GM12878 (cell line): Measurements from ENCODE around the gene NFYC. TPM values are rescaled to one million over a fixed set of nuclear protein-coding genes. Genes with fewer than 3 reads are reported as not detected.

Experiments used
- ATAC-seq: fragments of 200-7000 bp; cut with Tn5 transposase; 3 replicates; pipeline ENCODE4 v1.9.1; 2020; ENCODE audit warnings: mild to moderate bottlenecking, moderate library complexity
- BruUV-seq: library from RNA; stranded (reverse); fragments of 400-500 nt; replicated peaks from 2 replicates; lab custom pipeline; 2021; lab: Mats Ljungman, UMichigan
- CTCF ChIA-PET: fragments of 300-600 bp; sonication (Branson Sonifier 250); formaldehyde crosslinking; extraction: SDS; loops from one replicate; lab custom pipeline; 2021; ENCODE audit warnings: inconsistent platforms; lab: Yijun Ruan, JAX
- POLR2A ChIA-PET: fragments of 350-600 bp; formaldehyde crosslinking; extraction: SDS; loops from one replicate; lab custom pipeline; 2021; ENCODE audit warnings: inconsistent platforms; lab: Charles Lee
- RAD21 ChIA-PET: fragments of 300-600 bp; sonication (Branson Sonifier 250); formaldehyde crosslinking; loops from one replicate; lab custom pipeline; 2023; ENCODE audit warnings: antibody characterized with exemption; ENCODE audit not compliant: unreplicated experiment; lab: Charles Lee
- SMC1A ChIA-PET: fragments of 300-600 bp; sonication (Branson Sonifier 250); formaldehyde crosslinking; loops from one replicate; lab custom pipeline; 2023; ENCODE audit not compliant: unreplicated experiment, uncharacterized antibody; lab: Charles Lee
- DNase-seq: peaks from one replicate; pipeline ENCODE4 v3.0.0-alpha.2; 2011; ENCODE audit warnings: low read depth, low spot score
- FAIRE-seq: peaks from 3 replicates; lab custom pipeline; 2011; peaks lifted over from hg19 to GRCh38; lab: Jason Lieb, UNC
- H2AFZ ChIP-seq: 2 replicates; pipeline ENCODE4 v1.6.0; 2011; ENCODE audit warnings: low read depth, low read length, control low read depth; ENCODE audit not compliant: control insufficient read depth
- H3K27ac ChIP-seq: 2 replicates; pipeline ENCODE4 v1.5.1; 2011; ENCODE audit warnings: control low read depth; ENCODE audit not compliant: control insufficient read depth, insufficient read depth
- H3K27me3 ChIP-seq, 2 experiments: replicated peaks in 1 of 2; 2 replicates each; pipeline versions ENCODE4 v1.6.0 to v1.6.1; 2011; ENCODE audit warnings: low read length in 1 of 2; ENCODE audit not compliant: control insufficient read depth in 2 of 2, insufficient read depth in 2 of 2
- H3K36me3 ChIP-seq, 2 experiments: 2 replicates each; pipeline ENCODE4 v1.5.1; 2011; ENCODE audit warnings: low read length in 1 of 2; ENCODE audit not compliant: control insufficient read depth in 2 of 2, insufficient read depth in 2 of 2
- H3K4me1 ChIP-seq: 2 replicates; pipeline ENCODE4 v1.6.1; 2011; ENCODE audit warnings: mild to moderate bottlenecking, low read length, moderate library complexity, mixed read lengths; ENCODE audit not compliant: control insufficient read depth, insufficient read depth
- H3K4me2 ChIP-seq: 2 replicates; pipeline ENCODE4 v1.6.0; 2011; ENCODE audit warnings: control low read depth; ENCODE audit not compliant: control insufficient read depth, insufficient read depth
- H3K4me3 ChIP-seq: fragments of 200-600 bp; sonication (generic); 2 replicates; pipeline ENCODE4 v1.5.1; 2016
- H3K79me2 ChIP-seq: 2 replicates; pipeline ENCODE4 v1.6.0; 2011; ENCODE audit warnings: low read length; ENCODE audit not compliant: control insufficient read depth, insufficient read depth
- H3K9ac ChIP-seq: 2 replicates; pipeline ENCODE4 v1.8.0; 2011; ENCODE audit warnings: low read length, control low read depth, mixed read lengths; ENCODE audit not compliant: control insufficient read depth, insufficient read depth
- H3K9me3 ChIP-seq: replicated peaks from 3 replicates; pipeline ENCODE4 v1.5.1; 2011; ENCODE audit warnings: mild to moderate bottlenecking, low read length; ENCODE audit not compliant: control insufficient read depth, insufficient read depth
- H4K20me1 ChIP-seq: 2 replicates; pipeline ENCODE4 v1.6.0; 2011; ENCODE audit not compliant: control insufficient read depth, insufficient read depth
- BCL11A ChIP-seq: IDR thresholded peaks from 2 replicates; pipeline ENCODE4 v1.6.1; 2011; ENCODE audit warnings: low read depth, low read length
- BHLHE40 ChIP-seq, 2 experiments: fragments of 450-650 bp in 1 of 2; IDR thresholded peaks; 2 replicates each; pipeline ENCODE4 v1.6.1; 2011 to 2017; ENCODE audit warnings: low read depth in 2 of 2, borderline replicate concordance in 1 of 2, improper control_type of control experiment in 1 of 2, low read length in 1 of 2, mild to moderate bottlenecking in 1 of 2
- CREB1 ChIP-seq: IDR thresholded peaks from 2 replicates; pipeline ENCODE4 v1.6.1; 2012; ENCODE audit warnings: low read depth, mild to moderate bottlenecking, inconsistent platforms
- CREM ChIP-seq: IDR thresholded peaks from 2 replicates; pipeline ENCODE4 v1.6.1; 2014; ENCODE audit warnings: antibody characterized with exemption, low read depth
- SRF ChIP-seq, 2 experiments: IDR thresholded peaks; 2 replicates each; pipeline ENCODE4 v1.6.1; 2011; ENCODE audit warnings: low read depth in 2 of 2, low read length in 2 of 2, mild to moderate bottlenecking in 1 of 2, moderate library complexity in 1 of 2
- ZNF274 ChIP-seq: IDR thresholded peaks from one replicate; pipeline ENCODE4 v1.8.0; 2011; ENCODE audit not compliant: insufficient read length, insufficient read depth
- ZZZ3 ChIP-seq: IDR thresholded peaks from 2 replicates; pipeline ENCODE4 v1.6.1; 2011; ENCODE audit warnings: low read depth; ENCODE audit not compliant: control insufficient read depth, insufficient read length
- WGBS: methylation state at CpG from one replicate; pipeline ENCODE4 v1.1.6; 2016; ENCODE audit warnings: low lambda C conversion rate; ENCODE audit not compliant: insufficient replicate concordance, insufficient coverage; ENCODE audit errors: missing lambda C conversion rate; 5-methylcytosine and 5-hydroxymethylcytosine counted together
- in situ Hi-C: fragments of 300-500 bp; cut with MboI; formaldehyde crosslinking; loops from 9 replicates; pipeline ENCODE4 v1.14.3; 2018; ENCODE audit warnings: mixed read lengths
- intact Hi-C: fragments of 100-400 bp; cut with micrococcal nuclease; formaldehyde crosslinking; loops from one replicate; pipeline ENCODE4 v1.14.2; 2022; ENCODE audit not compliant: unreplicated experiment
- polyA plus RNA-seq, 11 experiments: library from polyadenylated mRNA; depleted of rRNA in 4 of 11; unstranded in 6 of 11; stranded (reverse) in 5 of 11; fragments of >200 nt; fragmentation: Nextera tagmentation in 4 of 11; fragmentation: Illumina TruSeq in 1 of 11; extraction: Ambion mirVana in 4 of 11; extraction: Trizol in 1 of 11; gene quantifications; 1 replicate in 1 of 11; 2 replicates in 10 of 11; pipeline versions ENCODE4 v1.2.1 to v1.2.3, GENCODE V29; 2011 to 2016; ENCODE audit warnings: inconsistent platforms in 2 of 11, missing spikeins in 2 of 11, low read depth in 1 of 11
- total RNA-seq, 4 experiments: library from RNA; depleted of rRNA in 3 of 4; stranded (reverse); fragments of >200 nt in 3 of 4; fragmentation: Illumina TruSeq in 1 of 4; extraction: Trizol in 1 of 4; gene quantifications; 2 replicates each; pipeline versions ENCODE4 v1.2.1 to v1.2.3, GENCODE V29; 2013 to 2021
- TF ChIP-seq, protein P1 (sequence below): IDR thresholded peaks from 2 replicates; pipeline ENCODE4 v1.6.1; 2011; ENCODE audit warnings: borderline replicate concordance, low read depth, mild to moderate bottlenecking, moderate library complexity, low read length; ENCODE audit not compliant: insufficient read depth, poor library complexity, severe bottlenecking
- TF ChIP-seq, protein P2 (sequence below): IDR thresholded peaks from 2 replicates; pipeline ENCODE4 v1.6.1; 2012; ENCODE audit warnings: low read depth, low read length, improper control_type of control experiment
- TF ChIP-seq, protein P3 (sequence below): fragments of 450-650 bp; IDR thresholded peaks from 2 replicates; pipeline ENCODE4 v1.6.1; 2018; ENCODE audit warnings: borderline replicate concordance, mild to moderate bottlenecking; ENCODE audit not compliant: partially characterized antibody

NFYC gene
- total and polyA plus RNA-seq, 10 of the 15 experiments (the other 5 are each of a cell fraction or from before 2014, with no cell fraction given) = 4.3 to 84.2 (median 58.3) TPM

DNA sequence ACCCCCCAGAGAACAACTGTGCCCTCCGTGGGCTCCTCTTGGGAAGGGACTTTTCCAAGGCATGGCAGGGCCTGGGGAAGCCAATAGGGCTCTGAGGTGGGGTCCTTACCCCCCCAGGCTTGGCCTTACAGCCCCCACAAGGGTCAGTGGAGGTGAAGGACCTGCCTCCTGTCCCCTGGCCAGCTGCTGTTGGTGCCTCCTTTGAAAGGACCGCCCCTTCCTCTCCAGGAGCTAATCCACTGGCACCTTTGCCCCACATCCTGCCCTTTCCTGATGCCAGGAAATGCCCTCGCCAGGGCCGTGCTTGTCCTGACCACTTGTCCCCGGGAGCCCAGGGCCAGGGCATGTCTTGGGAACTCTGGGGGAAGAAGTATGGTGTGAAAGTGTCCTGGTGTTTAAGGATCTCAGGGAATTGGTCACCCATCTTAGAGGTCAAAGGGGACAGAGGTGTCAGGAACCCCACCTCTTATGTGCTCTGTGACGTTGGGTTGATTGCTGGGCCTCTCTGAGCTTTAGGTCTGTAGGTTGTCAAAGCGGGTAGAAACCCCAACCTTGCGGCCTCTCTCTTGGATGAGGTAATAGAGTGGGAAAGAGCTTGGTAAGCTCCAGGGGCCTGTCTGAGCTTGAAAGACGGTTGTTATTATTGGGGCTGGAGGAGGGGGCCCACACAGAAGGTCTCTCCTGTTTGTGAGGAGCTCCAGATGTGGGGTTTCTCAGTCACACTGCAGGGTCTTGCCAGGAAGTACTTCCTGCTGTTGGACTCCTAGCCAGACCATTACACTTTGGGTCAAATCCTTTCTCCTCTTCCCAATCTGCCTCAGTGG, 94.9 kb downstream of the NFYC start (continued):
- TF ChIP-seq ZZZ3 = no peak
- TF ChIP-seq, protein P1, sequence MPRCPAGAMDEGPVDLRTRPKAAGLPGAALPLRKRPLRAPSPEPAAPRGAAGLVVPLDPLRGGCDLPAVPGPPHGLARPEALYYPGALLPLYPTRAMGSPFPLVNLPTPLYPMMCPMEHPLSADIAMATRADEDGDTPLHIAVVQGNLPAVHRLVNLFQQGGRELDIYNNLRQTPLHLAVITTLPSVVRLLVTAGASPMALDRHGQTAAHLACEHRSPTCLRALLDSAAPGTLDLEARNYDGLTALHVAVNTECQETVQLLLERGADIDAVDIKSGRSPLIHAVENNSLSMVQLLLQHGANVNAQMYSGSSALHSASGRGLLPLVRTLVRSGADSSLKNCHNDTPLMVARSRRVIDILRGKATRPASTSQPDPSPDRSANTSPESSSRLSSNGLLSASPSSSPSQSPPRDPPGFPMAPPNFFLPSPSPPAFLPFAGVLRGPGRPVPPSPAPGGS = no peak
- TF ChIP-seq CREM = no peak
- no peak for TF ChIP-seq SRF (IDR thresholded peaks at IDR 0.05; ENCODE audit: low read depth in 2 of 2, low read length in 2 of 2)
- TF ChIP-seq, protein P2, sequence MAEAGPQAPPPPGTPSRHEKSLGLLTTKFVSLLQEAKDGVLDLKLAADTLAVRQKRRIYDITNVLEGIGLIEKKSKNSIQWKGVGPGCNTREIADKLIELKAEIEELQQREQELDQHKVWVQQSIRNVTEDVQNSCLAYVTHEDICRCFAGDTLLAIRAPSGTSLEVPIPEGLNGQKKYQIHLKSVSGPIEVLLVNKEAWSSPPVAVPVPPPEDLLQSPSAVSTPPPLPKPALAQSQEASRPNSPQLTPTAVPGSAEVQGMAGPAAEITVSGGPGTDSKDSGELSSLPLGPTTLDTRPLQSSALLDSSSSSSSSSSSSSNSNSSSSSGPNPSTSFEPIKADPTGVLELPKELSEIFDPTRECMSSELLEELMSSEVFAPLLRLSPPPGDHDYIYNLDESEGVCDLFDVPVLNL = no peak
- no peak for TF ChIP-seq BHLHE40 (IDR thresholded peaks at IDR 0.05; ENCODE audit: borderline replicate concordance in 1 of 2, low read depth in 2 of 2, low read length in 1 of 2)

DNA sequence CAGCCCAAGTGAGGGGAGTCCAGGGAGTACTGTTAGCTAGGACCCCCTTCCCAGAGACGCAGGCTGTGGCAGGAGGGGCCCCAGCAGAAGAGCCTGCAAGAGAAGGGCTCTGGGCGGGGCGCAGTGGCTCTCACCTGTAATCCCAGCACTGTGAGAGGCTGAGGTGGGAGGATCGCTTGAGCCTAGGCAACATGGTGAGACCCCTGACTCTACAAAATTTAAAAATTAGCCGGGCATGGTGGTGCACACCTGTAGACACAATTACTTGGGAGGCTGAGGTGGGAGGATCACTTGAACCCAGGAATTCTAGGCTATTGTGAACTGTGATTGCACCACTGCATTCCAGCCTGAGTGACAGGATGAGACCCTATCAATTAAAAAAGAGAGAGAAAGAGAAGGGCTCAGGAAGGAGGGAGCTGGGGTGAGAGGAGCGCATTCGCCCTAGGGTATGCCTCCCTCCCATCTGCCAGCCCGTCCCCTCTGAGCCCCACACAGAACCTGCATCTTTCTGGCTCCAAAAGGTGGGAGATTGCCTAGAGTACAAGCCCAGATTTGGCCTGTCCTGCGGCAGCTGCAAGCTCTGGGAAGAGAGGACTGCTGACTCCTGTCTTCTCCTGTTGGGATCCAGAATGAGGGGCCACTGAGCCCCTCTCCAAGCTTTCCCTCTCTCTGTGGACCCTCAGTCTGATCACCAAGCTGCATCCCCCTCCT, 95.6 kb downstream of the NFYC start:
- CTCF ChIA-PET = interaction anchor here (0.6 to 1.9 kb wide), 3 partner anchors 12 to 165 kb away, joined by 4 to 7 read pairs (median 4); no protein-coding TSS in a partner anchor
- no peak for ATAC-seq
- H3K4me1 ChIP-seq = peaks cover 4% of the 10 kb centered on the region; the same call in 1 of the 2 replicates
- intact Hi-C loops = no loop called here
- 71% methylated on average over 7 of the region's 9 CpGs for WGBS
- peaks cover 4 to 6% of the 10 kb centered on the region in 2 experiments; a peak in 3 of 4 replicates for H3K27me3 ChIP-seq
- SMC1A ChIA-PET = interaction anchor here (0.6 to 1.5 kb wide), 4 partner anchors 9 to 54 kb away, joined by 3 to 5 read pairs (median 4); no protein-coding TSS in a partner anchor
- POLR2A ChIA-PET = interaction anchor here (1.4 kb wide), 1 partner anchor 13 kb away, joined by 3 read pairs; no protein-coding TSS in a partner anchor
- H3K36me3 ChIP-seq = no peaks in the 10 kb centered on the region
- in situ Hi-C loops = no loop called here
- no peak overlapping the region for H2AFZ ChIP-seq
- TF ChIP-seq, protein P3, sequence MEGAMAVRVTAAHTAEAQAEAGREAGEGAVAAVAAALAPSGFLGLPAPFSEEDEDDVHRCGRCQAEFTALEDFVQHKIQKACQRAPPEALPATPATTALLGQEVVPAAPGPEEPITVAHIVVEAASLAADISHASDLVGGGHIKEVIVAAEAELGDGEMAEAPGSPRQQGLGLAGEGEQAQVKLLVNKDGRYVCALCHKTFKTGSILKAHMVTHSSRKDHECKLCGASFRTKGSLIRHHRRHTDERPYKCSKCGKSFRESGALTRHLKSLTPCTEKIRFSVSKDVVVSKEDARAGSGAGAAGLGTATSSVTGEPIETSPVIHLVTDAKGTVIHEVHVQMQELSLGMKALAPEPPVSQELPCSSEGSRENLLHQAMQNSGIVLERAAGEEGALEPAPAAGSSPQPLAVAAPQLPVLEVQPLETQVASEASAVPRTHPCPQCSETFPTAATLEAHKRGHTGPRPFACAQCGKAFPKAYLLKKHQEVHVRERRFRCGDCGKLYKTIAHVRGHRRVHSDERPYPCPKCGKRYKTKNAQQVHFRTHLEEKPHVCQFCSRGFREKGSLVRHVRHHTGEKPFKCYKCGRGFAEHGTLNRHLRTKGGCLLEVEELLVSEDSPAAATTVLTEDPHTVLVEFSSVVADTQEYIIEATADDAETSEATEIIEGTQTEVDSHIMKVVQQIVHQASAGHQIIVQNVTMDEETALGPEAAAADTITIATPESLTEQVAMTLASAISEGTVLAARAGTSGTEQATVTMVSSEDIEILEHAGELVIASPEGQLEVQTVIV = no peak
- no peak for TF ChIP-seq CREB1
- no peak for TF ChIP-seq BCL11A
- TF ChIP-seq ZNF274 = no peak
- no peak overlapping the region for H3K27ac ChIP-seq
- RAD21 ChIA-PET = no interaction called here
- H3K4me3 ChIP-seq = no peak overlapping the region
- H4K20me1 ChIP-seq = no peaks in the 10 kb centered on the region
- no peak for FAIRE-seq
- DNase-seq = no peak
- H3K4me2 ChIP-seq = no peak overlapping the region
- H3K79me2 ChIP-seq = no peaks in the 10 kb centered on the region
- no peaks in the 10 kb centered on the region for H3K9me3 ChIP-seq
- BruUV-seq = no TSS peak
- no peak overlapping the region for H3K9ac ChIP-seq
